GM19467 (cell line): ENCODE data around the gene SNN.

ENCODE experiments used
- ATAC-seq: cut with Tn5 transposase; IDR thresholded peaks from one replicate; pipeline ENCODE4 v1.9.1; 2021; ENCODE audit warnings: mild to moderate bottlenecking, moderate library complexity; ENCODE audit not compliant: unreplicated experiment

SNN gene

GRCh38 chr16:11677959-11678881, 10.0 kb downstream of the SNN start:
- no peak for ATAC-seq

GRCh38 chr16:11679250-11679649, 11.0 kb downstream of the SNN start:
- ATAC-seq = no peak

DNA sequence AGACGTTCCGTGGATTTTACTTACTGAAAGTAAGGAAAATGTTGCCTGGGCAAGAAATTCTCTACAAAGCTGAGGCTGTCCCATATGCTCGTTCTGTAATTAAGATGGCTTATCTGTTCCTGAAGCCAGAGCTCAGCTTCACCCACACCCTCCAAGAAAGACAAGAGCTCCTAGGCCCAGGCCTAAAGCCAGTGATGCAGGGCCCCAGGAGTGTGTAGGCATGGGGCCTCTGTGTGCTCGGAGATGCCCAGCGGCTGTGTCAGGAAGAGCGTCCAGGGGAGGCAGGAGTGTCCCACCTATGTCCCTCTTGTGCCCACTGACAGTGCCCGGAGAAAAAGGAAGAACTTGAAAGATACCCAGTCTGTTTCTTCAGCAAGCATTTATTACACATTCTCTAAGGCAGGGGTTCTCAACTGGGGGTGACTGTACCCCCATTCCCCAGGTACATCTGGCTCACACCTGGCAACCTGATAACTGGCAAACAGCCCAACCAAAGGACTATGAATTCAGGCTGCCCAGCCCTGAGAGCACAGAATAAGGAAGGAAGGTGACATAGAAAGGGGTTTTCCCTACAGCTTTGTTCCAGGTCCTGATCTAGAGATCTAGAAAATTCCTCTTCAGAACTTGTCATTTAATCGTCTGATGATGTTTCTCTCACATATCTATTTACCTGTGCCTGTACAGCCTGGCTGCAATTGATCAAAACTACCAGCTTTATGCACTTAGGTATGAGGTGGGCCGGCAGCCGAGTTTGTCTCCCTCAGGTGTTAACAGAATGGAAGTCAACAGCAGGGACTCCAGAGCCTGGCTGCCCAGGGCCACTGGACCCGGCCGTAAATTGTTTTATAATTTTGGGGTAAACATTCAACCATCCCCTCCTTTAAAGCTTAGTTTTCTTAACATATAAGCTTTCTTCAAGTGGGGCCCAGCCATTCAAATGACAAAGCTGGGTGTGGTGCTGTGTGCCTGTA, 12.0 kb downstream of the SNN start:
- no peak for ATAC-seq

DNA sequence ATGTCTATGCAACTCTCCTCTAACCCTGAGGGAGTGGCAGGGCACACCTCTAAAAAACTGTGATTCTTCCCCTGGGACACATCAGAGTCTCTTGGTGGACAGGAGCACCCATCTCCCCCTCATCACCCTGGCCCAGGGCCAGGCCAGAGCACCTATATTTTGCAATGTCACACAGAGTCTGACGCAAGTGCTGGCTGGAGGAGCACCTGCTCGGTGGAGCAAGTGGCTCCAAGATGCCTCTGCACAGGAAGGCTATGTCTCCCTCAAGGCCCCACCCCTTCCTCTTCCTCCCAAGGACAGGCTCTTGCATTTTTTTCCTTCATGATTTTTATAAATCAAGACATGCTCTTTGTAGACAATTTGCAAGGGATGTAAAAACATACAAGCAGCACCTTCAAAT, 13.3 kb downstream of the SNN start:
- peak; percentile 32 for ATAC-seq

DNA sequence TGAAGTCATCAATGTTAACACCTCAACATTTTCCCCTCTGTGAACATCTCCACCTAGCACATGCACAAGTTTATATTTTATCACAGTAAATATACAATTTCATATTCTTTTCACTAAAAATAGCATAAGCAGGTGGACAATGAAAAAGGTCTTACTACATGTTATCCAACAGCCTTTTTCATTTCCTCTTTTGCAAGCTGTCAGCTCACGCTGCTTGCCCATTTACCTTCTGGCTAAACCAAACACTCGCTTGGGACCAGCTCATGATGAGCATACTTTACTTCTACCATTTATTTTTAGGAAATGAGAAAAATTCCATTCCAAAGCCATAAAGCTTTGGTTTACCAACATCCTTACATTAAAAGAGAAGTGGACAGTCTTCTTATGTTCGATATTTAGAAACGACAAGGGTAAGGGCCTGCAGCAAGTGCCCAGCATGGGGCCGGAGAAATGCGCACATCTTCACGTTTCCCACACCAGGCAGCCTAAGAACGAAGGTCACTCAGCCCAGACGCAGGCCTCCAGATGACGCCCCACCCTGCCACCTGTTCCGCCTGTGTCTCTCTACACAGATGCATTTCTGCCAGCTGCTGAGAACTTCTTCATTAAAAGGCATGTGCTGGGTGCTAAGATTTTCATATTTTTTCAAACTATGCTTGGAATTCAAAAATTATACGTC, 13.9 kb downstream of the SNN start:
- ATAC-seq = peak; percentile 39

GRCh38 chr16:11682655-11683096, 14.4 kb downstream of the SNN start:
- ATAC-seq = no peak

DNA sequence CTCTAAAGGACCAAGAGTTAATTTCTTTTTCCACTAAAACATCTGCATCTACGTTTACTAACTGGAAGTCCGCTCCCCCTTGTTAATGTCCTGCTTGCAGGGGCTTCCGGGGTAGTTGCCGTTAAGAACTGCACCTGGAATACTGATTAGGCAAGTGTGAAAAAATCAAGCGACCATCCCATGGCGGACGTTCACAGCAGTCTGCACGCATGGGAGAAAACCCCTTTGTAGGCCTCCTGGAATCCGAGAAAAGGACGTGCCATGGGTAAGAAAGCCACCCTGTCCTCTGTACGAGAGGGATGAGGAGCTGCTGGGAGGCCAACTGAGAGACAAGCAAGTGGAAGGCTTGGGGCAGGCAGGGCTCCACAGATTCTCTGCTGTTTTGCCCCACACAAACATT, 14.9 kb downstream of the SNN start:
- ATAC-seq = no peak

- ATAC-seq = no peak
Observed at GRCh38 chr16:11684231-11685025, 16.2 kb downstream of the SNN start.

- no peak for ATAC-seq
Observed at GRCh38 chr16:11685844-11686618, 17.8 kb downstream of the SNN start.

DNA sequence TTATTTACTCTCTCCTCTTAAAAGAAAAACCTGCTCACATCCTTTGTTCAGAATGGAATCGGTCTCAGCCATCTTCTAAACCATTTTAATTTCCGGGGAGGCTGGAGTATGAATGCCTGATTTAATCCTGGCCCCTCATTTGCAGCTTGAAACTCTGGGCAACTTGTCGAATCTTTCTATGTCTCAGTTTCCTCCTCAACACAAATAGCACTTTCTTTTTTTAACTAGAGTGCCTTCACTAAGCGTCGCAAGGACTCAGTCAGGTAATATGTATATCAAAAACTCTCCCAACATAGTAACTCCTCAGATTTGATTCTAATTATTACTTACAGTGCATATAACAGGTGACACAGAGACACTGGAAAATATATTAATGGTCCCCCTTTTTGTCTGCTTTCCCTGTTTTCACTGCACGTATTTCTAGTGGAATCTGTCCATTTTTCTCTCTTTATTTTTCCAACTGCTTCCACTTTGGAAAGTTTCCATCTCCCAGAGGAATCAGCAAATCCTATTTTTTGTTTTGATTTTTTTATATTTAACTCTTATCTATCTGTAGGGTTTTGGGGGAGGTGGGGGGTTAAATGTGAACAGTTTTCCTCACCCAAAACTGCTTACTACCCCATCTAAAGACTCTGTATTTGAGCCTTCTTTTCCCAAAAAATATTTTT, 18.6 kb downstream of the SNN start:
- ATAC-seq = no peak

DNA sequence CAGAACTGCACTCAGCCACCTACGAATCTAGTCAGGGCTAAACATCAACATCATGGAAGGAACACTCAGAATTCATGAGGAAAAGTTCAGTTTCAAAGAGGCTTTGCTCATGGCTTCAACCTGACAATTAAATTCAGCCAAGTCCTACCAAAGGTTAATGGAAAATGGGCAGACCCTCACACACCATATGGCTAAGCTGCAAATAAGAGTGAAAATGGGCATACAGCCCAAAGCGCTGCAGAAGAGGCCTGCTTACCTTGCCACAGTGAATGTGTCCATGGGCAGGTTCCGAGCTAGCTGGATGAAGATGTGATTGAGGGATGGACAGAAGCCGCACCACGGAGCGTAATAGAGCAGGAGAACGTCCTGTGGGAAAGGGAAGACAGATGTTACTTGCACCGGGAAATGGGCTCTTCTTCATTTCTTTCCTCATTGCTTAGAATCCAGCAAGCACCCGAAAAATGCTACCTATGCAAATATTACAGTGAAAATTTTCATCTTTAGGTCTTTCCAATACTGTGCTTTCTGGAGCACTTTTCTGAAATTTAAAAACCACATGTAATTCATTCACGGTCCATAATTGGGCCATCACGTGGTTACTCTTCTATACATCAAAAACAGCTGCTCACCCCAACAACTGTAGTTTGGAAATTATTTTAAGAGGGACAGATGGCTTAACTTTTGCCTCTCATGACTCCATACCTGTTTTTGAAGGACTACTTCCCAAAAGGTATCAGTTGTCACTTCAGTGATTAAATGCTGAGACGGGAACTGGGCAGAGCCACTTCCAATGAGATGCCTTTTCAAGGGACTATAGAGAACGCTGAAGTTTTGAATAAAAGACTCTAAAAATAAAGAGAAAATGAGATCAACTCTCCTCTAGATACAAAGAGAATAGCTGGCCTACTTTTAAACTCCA, 19.6 kb downstream of the SNN start:
- ATAC-seq = no peak

- no peak for ATAC-seq
Observed at GRCh38 chr16:11688520-11688886, 20.2 kb downstream of the SNN start.

DNA sequence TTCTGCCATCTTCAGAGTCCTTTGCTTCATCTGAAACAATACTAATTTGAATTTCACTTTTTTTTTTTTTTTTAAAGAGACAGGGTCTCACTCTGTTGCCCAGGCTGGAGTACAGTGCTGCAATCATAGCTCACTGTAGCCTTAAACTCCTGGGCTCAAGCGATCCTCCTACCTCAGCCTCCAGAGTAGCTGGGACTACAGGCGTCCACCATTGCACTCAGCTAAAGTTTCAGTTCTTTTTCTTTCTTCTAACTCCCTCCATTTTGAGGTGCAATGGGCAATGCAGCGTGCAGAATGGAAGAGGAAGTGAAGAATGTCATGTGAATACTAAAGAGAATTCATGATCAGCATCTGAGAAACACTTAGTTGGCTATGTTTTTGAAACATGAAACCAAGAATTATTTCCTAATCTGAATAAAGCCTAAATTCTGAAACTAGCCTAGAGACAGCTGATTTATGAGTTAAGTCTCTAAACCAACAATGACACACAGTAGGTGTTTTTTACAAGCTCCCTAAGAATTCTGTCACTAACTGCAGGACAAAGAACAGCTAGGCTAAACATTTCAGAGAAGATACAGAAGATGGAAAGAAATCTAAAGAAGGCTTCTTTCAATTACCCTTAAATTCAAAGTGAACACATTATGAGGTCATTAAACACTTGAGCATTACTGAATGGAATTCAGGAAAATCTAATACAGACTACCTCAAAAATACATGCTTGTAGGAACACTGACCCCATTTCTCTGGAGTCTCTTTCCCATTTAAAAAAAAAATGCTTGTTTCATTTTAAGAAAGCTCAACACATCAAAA, 21.0 kb downstream of the SNN start:
- ATAC-seq = peak; percentile 73

GRCh38 chr16:11691235-11691634, 23.0 kb downstream of the SNN start:
- ATAC-seq = no peak

DNA sequence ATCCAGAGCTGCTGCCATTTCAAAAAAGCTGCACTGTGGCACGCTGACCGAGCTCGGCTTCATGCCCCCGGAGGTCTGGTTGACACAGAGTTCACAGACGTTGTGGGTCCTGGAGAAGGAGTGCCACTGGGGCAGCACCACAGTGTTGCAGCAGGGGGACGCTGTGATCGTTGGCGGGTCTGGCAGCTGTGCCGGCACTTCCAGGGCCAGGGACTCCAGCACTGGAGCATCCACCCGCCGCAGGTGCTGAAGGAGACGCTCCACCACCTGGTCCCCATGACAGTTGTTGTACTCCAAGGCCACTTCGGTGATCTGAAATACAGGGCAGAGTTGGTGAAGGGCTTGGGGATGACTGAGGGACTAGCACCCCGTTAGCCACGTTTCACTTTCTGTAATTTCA, 23.5 kb downstream of the SNN start:
- no peak for ATAC-seq

GRCh38 chr16:11692171-11692570, 23.9 kb downstream of the SNN start:
- ATAC-seq = no peak

GRCh38 chr16:11692651-11693050, 24.4 kb downstream of the SNN start:
- ATAC-seq = no peak
